HCT116 (cell line): ENCODE results near the gene TMIGD2.

Experiments
- ATF3 ChIP-seq: IDR thresholded peaks from 2 replicates; pipeline ENCODE4 v1.6.1; 2012
- POLR2A ChIP-seq: IDR thresholded peaks from 2 replicates; pipeline ENCODE4 v1.7.0; 2011; ENCODE audit warnings: borderline replicate concordance; ENCODE audit not compliant: insufficient read depth, insufficient read length; ENCODE audit errors: extremely low read depth
- POLR2AphosphoS5 ChIP-seq: IDR thresholded peaks from 2 replicates; pipeline ENCODE4 v1.6.1; 2011; ENCODE audit warnings: mild to moderate bottlenecking, low read depth, low read length, moderate library complexity
- RAD21 ChIP-seq: IDR thresholded peaks from 2 replicates; pipeline ENCODE4 v1.6.1; 2012; ENCODE audit warnings: low read depth, mild to moderate bottlenecking
- REST ChIP-seq: IDR thresholded peaks from 2 replicates; pipeline ENCODE4 v1.6.1; 2012; ENCODE audit warnings: low read depth
- SP1 ChIP-seq: IDR thresholded peaks from 2 replicates; pipeline ENCODE4 v1.6.1; 2012; ENCODE audit warnings: low read depth
- SRF ChIP-seq: IDR thresholded peaks from 2 replicates; pipeline ENCODE4 v1.6.1; 2012; ENCODE audit warnings: low read depth
- YY1 ChIP-seq: IDR thresholded peaks from 2 replicates; pipeline ENCODE4 v1.6.1; 2011; ENCODE audit warnings: low read length, low read depth, moderate library complexity, mild to moderate bottlenecking; ENCODE audit not compliant: insufficient replicate concordance; ENCODE audit errors: extremely low read depth
- TF ChIP-seq, protein P1 (sequence below), 3 experiments: fragments of 200-600 bp in 1 of 3; sonication (generic) in 1 of 3; IDR thresholded peaks in 2 of 3; conservative IDR thresholded peaks in 1 of 3; 2 replicates each; pipeline ENCODE4 v1.5.1; 2012 to 2017; ENCODE audit warnings: low read depth in 2 of 3, low read length in 2 of 3, antibody characterized with exemption in 1 of 3, borderline replicate concordance in 1 of 3, control low read depth in 1 of 3, mild to moderate bottlenecking in 1 of 3, mixed read lengths in 1 of 3, mixed run types in 1 of 3, moderate library complexity in 1 of 3; ENCODE audit not compliant: insufficient read depth in 1 of 3

DNA sequence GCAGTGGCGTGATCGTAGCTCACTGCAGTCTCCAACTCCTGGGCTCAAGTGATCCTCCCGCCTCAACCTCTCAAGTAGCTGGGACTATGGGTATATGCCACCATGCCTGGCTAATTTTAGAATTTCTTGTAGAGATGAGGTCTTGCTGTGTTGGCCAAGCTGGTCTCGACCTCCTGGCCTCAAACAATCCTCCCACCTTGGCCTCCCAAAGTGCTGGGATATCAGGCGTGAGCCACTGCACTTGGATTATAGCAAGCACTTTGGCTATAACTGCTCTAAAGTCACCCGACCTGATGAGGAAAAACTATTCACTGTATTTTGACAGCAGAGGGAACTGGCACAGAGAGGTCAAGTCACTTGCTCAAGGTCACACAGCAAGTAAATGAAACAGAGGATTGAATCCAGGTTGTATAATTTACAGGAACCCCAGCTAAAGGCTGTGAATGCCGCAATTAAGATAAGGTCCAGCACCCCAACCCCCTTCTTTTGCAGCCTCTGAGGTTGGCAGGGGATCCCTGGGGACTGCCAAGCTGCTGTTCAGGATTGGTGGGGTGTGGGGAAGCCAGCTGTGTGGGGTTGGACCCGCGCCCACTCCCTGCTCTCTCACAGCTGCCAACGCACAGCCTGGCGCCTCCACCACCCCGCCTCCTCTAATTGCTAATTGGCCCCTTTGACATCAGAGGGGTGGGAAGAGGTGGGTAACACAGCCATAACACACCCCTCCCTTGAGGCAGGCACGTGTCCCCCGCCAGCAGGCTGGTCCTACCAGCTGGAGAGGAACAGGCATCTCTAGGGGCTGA is 6.0 kb downstream of the TMIGD2 start:
- TF ChIP-seq POLR2A = no peak
- TF ChIP-seq, protein P1, sequence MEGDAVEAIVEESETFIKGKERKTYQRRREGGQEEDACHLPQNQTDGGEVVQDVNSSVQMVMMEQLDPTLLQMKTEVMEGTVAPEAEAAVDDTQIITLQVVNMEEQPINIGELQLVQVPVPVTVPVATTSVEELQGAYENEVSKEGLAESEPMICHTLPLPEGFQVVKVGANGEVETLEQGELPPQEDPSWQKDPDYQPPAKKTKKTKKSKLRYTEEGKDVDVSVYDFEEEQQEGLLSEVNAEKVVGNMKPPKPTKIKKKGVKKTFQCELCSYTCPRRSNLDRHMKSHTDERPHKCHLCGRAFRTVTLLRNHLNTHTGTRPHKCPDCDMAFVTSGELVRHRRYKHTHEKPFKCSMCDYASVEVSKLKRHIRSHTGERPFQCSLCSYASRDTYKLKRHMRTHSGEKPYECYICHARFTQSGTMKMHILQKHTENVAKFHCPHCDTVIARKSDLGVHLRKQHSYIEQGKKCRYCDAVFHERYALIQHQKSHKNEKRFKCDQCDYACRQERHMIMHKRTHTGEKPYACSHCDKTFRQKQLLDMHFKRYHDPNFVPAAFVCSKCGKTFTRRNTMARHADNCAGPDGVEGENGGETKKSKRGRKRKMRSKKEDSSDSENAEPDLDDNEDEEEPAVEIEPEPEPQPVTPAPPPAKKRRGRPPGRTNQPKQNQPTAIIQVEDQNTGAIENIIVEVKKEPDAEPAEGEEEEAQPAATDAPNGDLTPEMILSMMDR (IDR thresholded peaks at IDR 0.05 in 2 of 3, conservative IDR thresholded peaks at IDR 0.05 in 1 of 3; ENCODE audit: borderline replicate concordance in 1 of 3, insufficient read depth in 1 of 3, low read depth in 2 of 3, low read length in 2 of 3) = no peak
- no peak for TF ChIP-seq SRF
- no peak for TF ChIP-seq SP1
- TF ChIP-seq YY1 = no peak
- TF ChIP-seq POLR2AphosphoS5 = no peak
- no peak for TF ChIP-seq ATF3
- no peak for TF ChIP-seq RAD21
- no peak for TF ChIP-seq REST
